ENCODE data around the gene COG2. TPM values are rescaled to one million over a fixed set of nuclear protein-coding genes. Genes with fewer than 3 reads are reported as not detected.

COG2 gene
- total and polyA plus RNA-seq, 2 of the 13 experiments (the other 11 are each of a cell fraction or from before 2014, with no cell fraction given): 16.8 to 36.3 TPM

GRCh38 chr1:230680300-230681025 is 38.2 kb downstream of the COG2 start (continued):
- TF ChIP-seq, protein P1, sequence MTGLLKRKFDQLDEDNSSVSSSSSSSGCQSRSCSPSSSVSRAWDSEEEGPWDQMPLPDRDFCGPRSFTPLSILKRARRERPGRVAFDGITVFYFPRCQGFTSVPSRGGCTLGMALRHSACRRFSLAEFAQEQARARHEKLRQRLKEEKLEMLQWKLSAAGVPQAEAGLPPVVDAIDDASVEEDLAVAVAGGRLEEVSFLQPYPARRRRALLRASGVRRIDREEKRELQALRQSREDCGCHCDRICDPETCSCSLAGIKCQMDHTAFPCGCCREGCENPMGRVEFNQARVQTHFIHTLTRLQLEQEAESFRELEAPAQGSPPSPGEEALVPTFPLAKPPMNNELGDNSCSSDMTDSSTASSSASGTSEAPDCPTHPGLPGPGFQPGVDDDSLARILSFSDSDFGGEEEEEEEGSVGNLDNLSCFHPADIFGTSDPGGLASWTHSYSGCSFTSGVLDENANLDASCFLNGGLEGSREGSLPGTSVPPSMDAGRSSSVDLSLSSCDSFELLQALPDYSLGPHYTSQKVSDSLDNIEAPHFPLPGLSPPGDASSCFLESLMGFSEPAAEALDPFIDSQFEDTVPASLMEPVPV (CRISPR knock-in tag; IDR thresholded peaks at IDR 0.05): no peak
- TF ChIP-seq, protein P2, sequence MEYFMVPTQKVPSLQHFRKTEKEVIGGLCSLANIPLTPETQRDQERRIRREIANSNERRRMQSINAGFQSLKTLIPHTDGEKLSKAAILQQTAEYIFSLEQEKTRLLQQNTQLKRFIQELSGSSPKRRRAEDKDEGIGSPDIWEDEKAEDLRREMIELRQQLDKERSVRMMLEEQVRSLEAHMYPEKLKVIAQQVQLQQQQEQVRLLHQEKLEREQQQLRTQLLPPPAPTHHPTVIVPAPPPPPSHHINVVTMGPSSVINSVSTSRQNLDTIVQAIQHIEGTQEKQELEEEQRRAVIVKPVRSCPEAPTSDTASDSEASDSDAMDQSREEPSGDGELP (IDR thresholded peaks at IDR 0.05; ENCODE audit: borderline replicate concordance, low read depth): peak; percentile 81
- TF ChIP-seq ZFP36L1 (CRISPR knock-in tag; IDR thresholded peaks at IDR 0.05) (no peak), ONECUT2 (CRISPR knock-in tag; IDR thresholded peaks at IDR 0.05) (peak; percentile 89), JUN (CRISPR knock-in tag; IDR thresholded peaks at IDR 0.05) (no peak), HHEX (CRISPR knock-in tag; IDR thresholded peaks at IDR 0.05) (peak; percentile 60; the same call in 1 of the 2 replicates), HDAC2 (CRISPR knock-in tag; IDR thresholded peaks at IDR 0.05) (peak; percentile 81), GTF3A (CRISPR knock-in tag; conservative IDR thresholded peaks at IDR 0.05) (no peak), ZBTB4 (CRISPR knock-in tag; IDR thresholded peaks at IDR 0.05; ENCODE audit: borderline replicate concordance) (no peak), IRF2 (CRISPR knock-in tag; IDR thresholded peaks at IDR 0.05) (peak; percentile 64; the same call in 1 of the 2 replicates), MED1 (CRISPR knock-in tag; IDR thresholded peaks at IDR 0.05) (peak; percentile 57), ZNF543 (CRISPR knock-in tag; IDR thresholded peaks at IDR 0.05) (no peak), HMG20A (CRISPR knock-in tag; IDR thresholded peaks at IDR 0.05; ENCODE audit: borderline replicate concordance) (peak; percentile 71; the same call in 1 of the 2 replicates), ZNF776 (CRISPR knock-in tag; IDR thresholded peaks at IDR 0.05) (no peak), CREB1 (IDR thresholded peaks at IDR 0.05) (no peak), CREB1 (CRISPR knock-in tag; IDR thresholded peaks at IDR 0.05) (0 out of 2 replicates have a peak, but pooled peaks have one; percentile 29), SIX4 (CRISPR knock-in tag; IDR thresholded peaks at IDR 0.05) (peak; percentile 58; the same call in 1 of the 2 replicates), TCF7 (IDR thresholded peaks at IDR 0.05; ENCODE audit: low read depth) (peak; percentile 48), MAFF (IDR thresholded peaks at IDR 0.05; ENCODE audit: low read depth, low read length) (peak; percentile 85)
- TF ChIP-seq, protein P3, sequence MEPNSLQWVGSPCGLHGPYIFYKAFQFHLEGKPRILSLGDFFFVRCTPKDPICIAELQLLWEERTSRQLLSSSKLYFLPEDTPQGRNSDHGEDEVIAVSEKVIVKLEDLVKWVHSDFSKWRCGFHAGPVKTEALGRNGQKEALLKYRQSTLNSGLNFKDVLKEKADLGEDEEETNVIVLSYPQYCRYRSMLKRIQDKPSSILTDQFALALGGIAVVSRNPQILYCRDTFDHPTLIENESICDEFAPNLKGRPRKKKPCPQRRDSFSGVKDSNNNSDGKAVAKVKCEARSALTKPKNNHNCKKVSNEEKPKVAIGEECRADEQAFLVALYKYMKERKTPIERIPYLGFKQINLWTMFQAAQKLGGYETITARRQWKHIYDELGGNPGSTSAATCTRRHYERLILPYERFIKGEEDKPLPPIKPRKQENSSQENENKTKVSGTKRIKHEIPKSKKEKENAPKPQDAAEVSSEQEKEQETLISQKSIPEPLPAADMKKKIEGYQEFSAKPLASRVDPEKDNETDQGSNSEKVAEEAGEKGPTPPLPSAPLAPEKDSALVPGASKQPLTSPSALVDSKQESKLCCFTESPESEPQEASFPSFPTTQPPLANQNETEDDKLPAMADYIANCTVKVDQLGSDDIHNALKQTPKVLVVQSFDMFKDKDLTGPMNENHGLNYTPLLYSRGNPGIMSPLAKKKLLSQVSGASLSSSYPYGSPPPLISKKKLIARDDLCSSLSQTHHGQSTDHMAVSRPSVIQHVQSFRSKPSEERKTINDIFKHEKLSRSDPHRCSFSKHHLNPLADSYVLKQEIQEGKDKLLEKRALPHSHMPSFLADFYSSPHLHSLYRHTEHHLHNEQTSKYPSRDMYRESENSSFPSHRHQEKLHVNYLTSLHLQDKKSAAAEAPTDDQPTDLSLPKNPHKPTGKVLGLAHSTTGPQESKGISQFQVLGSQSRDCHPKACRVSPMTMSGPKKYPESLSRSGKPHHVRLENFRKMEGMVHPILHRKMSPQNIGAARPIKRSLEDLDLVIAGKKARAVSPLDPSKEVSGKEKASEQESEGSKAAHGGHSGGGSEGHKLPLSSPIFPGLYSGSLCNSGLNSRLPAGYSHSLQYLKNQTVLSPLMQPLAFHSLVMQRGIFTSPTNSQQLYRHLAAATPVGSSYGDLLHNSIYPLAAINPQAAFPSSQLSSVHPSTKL (CRISPR knock-in tag; IDR thresholded peaks at IDR 0.05): peak; percentile 96
